Activated CD4-positive, alpha-beta T cell treated with anti-CD3 and anti-CD28 coated beads for 24 hours (primary cell): Measurements from ENCODE around the gene ANKRD30BL.
A peak's percentile ranks its signal among the peaks of the same experiment; 100 is the strongest.
"Not testable (repeated sequence)": the region's sequence is repeated elsewhere in the genome, so short reads cannot be mapped to it uniquely, and the experiment has no call there.

Source experiments
- DNase-seq, 2 donors: peaks; one replicate each; pipeline ENCODE4 v3.0.0-alpha.2; 2020; ENCODE audit warnings: low read depth in 2 of 2

ANKRD30BL gene

GRCh38 chr2:132161161-132162124, at the start of gene ANKRD30BL:
Gene ANKRD30BL (minus strand): TSS chr2:132161952. CDS start chr2:132161705, 247 bp downstream.
- DNase-seq: not testable (repeated sequence)

GRCh38 chr2:132202866-132203265, 41.1 kb upstream of the ANKRD30BL start:
- DNase-seq: not testable (repeated sequence)

DNA sequence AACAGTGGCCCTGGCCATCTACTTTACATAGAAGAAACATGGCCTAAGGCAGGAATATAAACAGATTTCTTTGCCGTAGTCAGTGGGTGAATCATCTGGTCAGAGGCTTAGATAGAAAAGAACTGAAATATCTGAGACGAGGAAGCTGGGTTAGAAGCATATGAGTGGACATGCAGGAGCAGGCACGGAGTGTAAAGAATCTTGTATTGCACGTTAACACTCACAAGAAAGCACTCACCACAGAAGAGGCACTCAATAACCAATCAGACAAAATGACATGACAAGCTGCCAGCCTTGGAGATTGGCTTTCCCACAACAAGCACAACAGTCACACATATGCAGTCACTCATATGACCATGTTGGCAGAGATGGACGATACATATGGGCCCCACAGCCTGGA, 31.1 kb upstream of the ANKRD30BL start:
- DNase-seq: not testable (repeated sequence)

DNA sequence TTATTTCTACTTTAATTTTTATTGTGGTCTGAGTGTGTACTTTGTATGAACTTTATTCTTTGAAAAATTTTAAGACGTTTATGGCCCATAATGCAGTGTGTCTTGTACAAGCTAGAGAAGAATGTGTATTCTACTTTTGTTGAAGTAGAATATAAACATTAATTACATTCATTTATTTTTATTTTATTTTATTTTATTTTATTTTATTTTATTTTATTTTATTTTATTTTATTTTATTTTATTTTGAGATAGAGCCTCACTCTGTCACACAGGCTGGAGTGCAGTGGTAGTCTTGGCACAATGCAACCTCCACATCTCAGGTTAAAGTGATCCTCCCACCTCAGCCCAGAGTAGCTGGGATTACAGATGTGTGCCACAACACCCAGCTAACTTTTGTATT, 5.3 kb upstream of the ANKRD30BL start:
- DNase-seq: not testable (repeated sequence)

GRCh38 chr2:132162125-132162660, 441 bp upstream of the ANKRD30BL start:
- not testable (repeated sequence) for DNase-seq

- peak in 1 of 2 donors; percentile 14 for DNase-seq
These were observed 15.0 kb downstream of the ANKRD30BL start for GRCh38 chr2:132146774-132147173.
